HEK293 (cell line): ENCODE results near the gene ABCA3.

Experiments used
- GFI1B ChIP-seq: fragments of 450-650 bp; formaldehyde crosslinking; IDR thresholded peaks from 2 replicates; pipeline ENCODE4 v1.5.1; 2016; ENCODE audit warnings: missing biosample characterization, missing genetic modification characterization
- GLI2 ChIP-seq: fragments of 450-650 bp; formaldehyde crosslinking; IDR thresholded peaks from 2 replicates; pipeline ENCODE4; 2017; ENCODE audit warnings: missing biosample characterization, missing genetic modification characterization, low read depth, borderline replicate concordance
- INSM2 ChIP-seq: fragments of 450-650 bp; formaldehyde crosslinking; IDR thresholded peaks from 2 replicates; pipeline ENCODE4 v1.5.1; 2016; ENCODE audit warnings: missing biosample characterization, missing genetic modification characterization
- MEIS1 ChIP-seq: sonication (generic); formaldehyde crosslinking; IDR thresholded peaks from 2 replicates; pipeline ENCODE4 v1.8.1; 2022; ENCODE audit warnings: missing genetic modification reagents, mild to moderate bottlenecking, borderline replicate concordance
- REST ChIP-seq: fragments of 450-650 bp; formaldehyde crosslinking; IDR thresholded peaks from 2 replicates; pipeline ENCODE4 v1.5.1; 2016; ENCODE audit warnings: missing biosample characterization, missing genetic modification characterization
- SCRT2 ChIP-seq: fragments of 450-650 bp; formaldehyde crosslinking; IDR thresholded peaks from 2 replicates; pipeline ENCODE4 v1.5.1; 2016; ENCODE audit warnings: missing biosample characterization, missing genetic modification characterization
- TSHZ1 ChIP-seq: fragments of 450-650 bp; formaldehyde crosslinking; IDR thresholded peaks from 2 replicates; pipeline ENCODE4 v1.5.1; 2016; ENCODE audit warnings: missing biosample characterization, missing genetic modification characterization, borderline replicate concordance
- WT1 ChIP-seq: fragments of 450-650 bp; formaldehyde crosslinking; IDR thresholded peaks from 2 replicates; pipeline ENCODE4 v1.5.1; 2016; ENCODE audit warnings: missing biosample characterization, missing genetic modification characterization
- YY2 ChIP-seq: fragments of 450-650 bp; formaldehyde crosslinking; IDR thresholded peaks from 2 replicates; pipeline ENCODE4 v1.5.1; 2016; ENCODE audit warnings: missing biosample characterization, missing genetic modification characterization
- ZBTB11 ChIP-seq: fragments of 450-650 bp; formaldehyde crosslinking; conservative IDR thresholded peaks from 2 replicates; pipeline ENCODE4 v1.5.1; 2016; ENCODE audit warnings: low read depth, missing biosample characterization, missing genetic modification characterization
- ZBTB17 ChIP-seq: fragments of 450-650 bp; formaldehyde crosslinking; IDR thresholded peaks from 2 replicates; pipeline ENCODE4 v1.5.1; 2016; ENCODE audit warnings: missing biosample characterization, missing genetic modification characterization
- ZFP41 ChIP-seq: fragments of 450-650 bp; formaldehyde crosslinking; IDR thresholded peaks from 2 replicates; pipeline ENCODE4 v1.5.1; 2016; ENCODE audit warnings: missing biosample characterization, missing genetic modification characterization, borderline replicate concordance
- ZNF140 ChIP-seq: fragments of 450-650 bp; formaldehyde crosslinking; IDR thresholded peaks from 2 replicates; pipeline ENCODE4 v1.5.1; 2016; ENCODE audit warnings: missing biosample characterization, missing genetic modification characterization
- ZNF174 ChIP-seq: fragments of 450-650 bp; formaldehyde crosslinking; IDR thresholded peaks from 2 replicates; pipeline ENCODE4 v1.5.0; 2017; ENCODE audit warnings: missing biosample characterization, mild to moderate bottlenecking, missing genetic modification characterization
- ZNF24 ChIP-seq: fragments of 450-650 bp; formaldehyde crosslinking; IDR thresholded peaks from 2 replicates; pipeline ENCODE4 v1.5.1; 2016; ENCODE audit warnings: missing biosample characterization, missing genetic modification characterization
- ZNF311 ChIP-seq: fragments of 450-650 bp; formaldehyde crosslinking; IDR thresholded peaks from 2 replicates; pipeline ENCODE4 v1.5.1; 2017; ENCODE audit warnings: missing biosample characterization, missing genetic modification characterization, borderline replicate concordance
- ZNF37A ChIP-seq: fragments of 450-650 bp; IDR thresholded peaks from 2 replicates; pipeline ENCODE4 v1.5.1; 2018; ENCODE audit warnings: missing biosample characterization, missing genetic modification characterization
- ZNF449 ChIP-seq: fragments of 450-650 bp; formaldehyde crosslinking; IDR thresholded peaks from 2 replicates; pipeline ENCODE4 v1.5.1; 2017; ENCODE audit warnings: missing biosample characterization, mild to moderate bottlenecking, missing genetic modification characterization, moderate library complexity
- ZNF510 ChIP-seq: fragments of 450-650 bp; formaldehyde crosslinking; IDR thresholded peaks from 2 replicates; pipeline ENCODE4 v1.5.1; 2018; ENCODE audit warnings: mild to moderate bottlenecking, missing genetic modification characterization, missing biosample characterization; ENCODE audit not compliant: insufficient replicate concordance
- ZNF600 ChIP-seq: fragments of 450-650 bp; formaldehyde crosslinking; IDR thresholded peaks from 2 replicates; pipeline ENCODE4 v1.5.1; 2016; ENCODE audit warnings: missing biosample characterization, missing genetic modification characterization
- ZNF629 ChIP-seq: fragments of 450-650 bp; formaldehyde crosslinking; IDR thresholded peaks from 2 replicates; pipeline ENCODE4 v1.5.1; 2017; ENCODE audit warnings: missing biosample characterization, missing genetic modification characterization
- ZNF658 ChIP-seq: fragments of 450-650 bp; formaldehyde crosslinking; IDR thresholded peaks from 2 replicates; pipeline ENCODE4; 2016; ENCODE audit warnings: missing biosample characterization, missing genetic modification characterization
- ZNF747 ChIP-seq: fragments of 450-650 bp; formaldehyde crosslinking; IDR thresholded peaks from 2 replicates; pipeline ENCODE4 v1.5.1; 2016; ENCODE audit warnings: missing biosample characterization, missing genetic modification characterization
- ZNF837 ChIP-seq: fragments of 450-650 bp; formaldehyde crosslinking; IDR thresholded peaks from 2 replicates; pipeline ENCODE4 v1.5.1; 2016; ENCODE audit warnings: missing biosample characterization, missing genetic modification characterization
- ZNF843 ChIP-seq: fragments of 450-650 bp; formaldehyde crosslinking; IDR thresholded peaks from 2 replicates; pipeline ENCODE4 v1.5.1; 2016; ENCODE audit warnings: missing biosample characterization, missing genetic modification characterization
- ZXDB ChIP-seq: fragments of 450-650 bp; formaldehyde crosslinking; IDR thresholded peaks from 2 replicates; pipeline ENCODE4 v1.5.1; 2016; ENCODE audit warnings: missing biosample characterization, missing genetic modification characterization

The ABCA3 gene

GRCh38 chr16:2251296-2252111, 89.0 kb downstream of the ABCA3 start, which contains the start of gene ECI1 (continued):
- peak; percentile 77; the same call in 1 of the 2 replicates for TF ChIP-seq ZNF24 (tag by site-specific recombination)
- TF ChIP-seq ZBTB11 (tag by site-specific recombination): peak; percentile 57
- TF ChIP-seq YY2 (tag by site-specific recombination): 0 out of 2 replicates have a peak, but pooled peaks have one; percentile 36
- TF ChIP-seq SCRT2 (tag by site-specific recombination): no peak
- TF ChIP-seq ZFP41: no peak
- peak; percentile 92; the same call in 1 of the 2 replicates for TF ChIP-seq ZNF837 (tag by site-specific recombination)
- peak; percentile 20 for TF ChIP-seq INSM2
- TF ChIP-seq ZNF510 (tag by site-specific recombination): no peak
- peak; percentile 75 for TF ChIP-seq ZNF843 (tag by site-specific recombination)
- peak; percentile 49; the same call in 1 of the 2 replicates for TF ChIP-seq WT1 (tag by site-specific recombination)
- peak; percentile 99 for TF ChIP-seq ZNF600 (tag by site-specific recombination)
- TF ChIP-seq ZXDB (tag by site-specific recombination): peak; percentile 94
- no peak for TF ChIP-seq ZNF658 (tag by site-specific recombination)
- peak; percentile 38; the same call in 1 of the 2 replicates for TF ChIP-seq REST
- TF ChIP-seq GLI2 (tag by site-specific recombination): no peak
- peak; percentile 91 for TF ChIP-seq ZBTB17 (tag by site-specific recombination)
- no peak for TF ChIP-seq MEIS1 (CRISPR knock-in tag)
- no peak for TF ChIP-seq ZNF311
- TF ChIP-seq ZNF174 (tag by site-specific recombination): no peak
- TF ChIP-seq ZNF37A (tag by site-specific recombination): 0 out of 2 replicates have a peak, but pooled peaks have one; percentile 6
- TF ChIP-seq GFI1B: no peak
- TF ChIP-seq TSHZ1: no peak
- TF ChIP-seq ZNF140 (tag by site-specific recombination): no peak
- peak; percentile 76 for TF ChIP-seq ZNF629 (tag by site-specific recombination)
- no peak for TF ChIP-seq ZNF747 (tag by site-specific recombination)
- TF ChIP-seq ZNF449 (tag by site-specific recombination): peak; percentile 63; the same call in 1 of the 2 replicates
